Umbilical cord (tissue), 2 donors: ENCODE measurements around the gene PRR19. TPM values are rescaled to one million over a fixed set of nuclear protein-coding genes. Genes with fewer than 3 reads are reported as not detected.
"Not testable (repeated sequence)": the region's sequence is repeated elsewhere in the genome, so short reads cannot be mapped to it uniquely, and the experiment has no call there.

Experiments used
- DNase-seq: peaks from one replicate; pipeline ENCODE4 v3.0.0-alpha.2; 2015; ENCODE audit warnings: low spot score
- total RNA-seq: library from RNA; depleted of rRNA; stranded (reverse); fragments of >200 nt; gene quantifications from one replicate; pipeline ENCODE4 v1.2.3, GENCODE V29; 2014; ENCODE audit warnings: low replicate concordance; ENCODE audit not compliant: insufficient read depth

PRR19 gene
- total RNA-seq, 1 donor from 2014 or later = not detected

GRCh38 chr19:42325308-42325895 lies 23.5 kb downstream of the PRR19 start, which contains the start of gene MEGF8:
Gene MEGF8, plus strand, starts transcription at chr19:42325635. Its CDS starts 609 bp downstream, at chr19:42326244.
- DNase-seq = peak; percentile 100

GRCh38 chr19:42325896-42326771 lies 24.2 kb downstream of the PRR19 start:
- no peak for DNase-seq

GRCh38 chr19:42326969-42327368 lies 25.0 kb downstream of the PRR19 start:
- no peak for DNase-seq

GRCh38 chr19:42327381-42327780 lies 25.4 kb downstream of the PRR19 start:
- DNase-seq = no peak

GRCh38 chr19:42328106-42328505 lies 26.2 kb downstream of the PRR19 start:
- DNase-seq = no peak

GRCh38 chr19:42328854-42329253 lies 26.9 kb downstream of the PRR19 start:
- no peak for DNase-seq

GRCh38 chr19:42330241-42330711 lies 28.3 kb downstream of the PRR19 start:
- peak; percentile 86 for DNase-seq

- not testable (repeated sequence) for DNase-seq
These were observed 29.4 kb downstream of the PRR19 start for GRCh38 chr19:42331333-42331732.

GRCh38 chr19:42332059-42332458 lies 30.1 kb downstream of the PRR19 start:
- no peak for DNase-seq

GRCh38 chr19:42333018-42333417 lies 31.1 kb downstream of the PRR19 start:
- no peak for DNase-seq

GRCh38 chr19:42333975-42334696 lies 32.2 kb downstream of the PRR19 start:
- DNase-seq = no peak

GRCh38 chr19:42334697-42335373 lies 32.9 kb downstream of the PRR19 start:
- DNase-seq = no peak

- DNase-seq = no peak
These were observed 33.5 kb downstream of the PRR19 start for GRCh38 chr19:42335374-42335936.

GRCh38 chr19:42335971-42336370 lies 34.0 kb downstream of the PRR19 start:
- DNase-seq = no peak

GRCh38 chr19:42339126-42339860 lies 37.4 kb downstream of the PRR19 start:
- DNase-seq = not testable (repeated sequence)

GRCh38 chr19:42339922-42340321 lies 38.0 kb downstream of the PRR19 start:
- DNase-seq = not testable (repeated sequence)

- DNase-seq = no peak
These were observed 41.6 kb downstream of the PRR19 start for GRCh38 chr19:42343344-42344110.

GRCh38 chr19:42344336-42344893 lies 42.5 kb downstream of the PRR19 start:
- no peak for DNase-seq

GRCh38 chr19:42345191-42345812 lies 43.4 kb downstream of the PRR19 start:
- no peak for DNase-seq
